OCI-LY3 (cell line): ENCODE measurements around the gene ZNF358.
A peak's percentile ranks its signal among the peaks of the same experiment; 100 is the strongest.

Experiments used
- H2AFZ ChIP-seq: fragments of 200-600, 300-600 bp; shearing (Covaris generic); 2 replicates; pipeline ENCODE4 v1.6.0; 2014; ENCODE audit warnings: antibody characterized with exemption, low read depth, low read length
- H3K27ac ChIP-seq: fragments of 200-600, 300-600 bp; sonication (generic); 2 replicates; pipeline ENCODE4 v1.5.1; 2014; ENCODE audit warnings: mild to moderate bottlenecking, low read length, moderate library complexity, mixed read lengths
- H3K27me3 ChIP-seq: fragments of 200-600, 300-600 bp; sonication (generic); 2 replicates; pipeline ENCODE4 v1.6.1; 2014; ENCODE audit warnings: low read depth, low read length, mixed read lengths
- H3K36me3 ChIP-seq: fragments of 200-600, 300-600 bp; sonication (generic); replicated peaks from 2 replicates; pipeline ENCODE3; 2014; ENCODE audit warnings: low read depth, low read length, mixed read lengths
- H3K4me1 ChIP-seq: fragments of 300-600, 200-600 bp; sonication (generic); 2 replicates; pipeline ENCODE4 v1.6.1; 2014; ENCODE audit warnings: low read length, mixed read lengths
- H3K4me2 ChIP-seq: fragments of 200-600, 300-600 bp; sonication (generic); 2 replicates; pipeline ENCODE4 v1.6.1; 2014; ENCODE audit warnings: low read length, mixed read lengths
- H3K4me3 ChIP-seq: fragments of 300-600, 200-600 bp; sonication (generic); 2 replicates; pipeline ENCODE4 v1.5.1; 2014; ENCODE audit warnings: antibody characterized with exemption, mild to moderate bottlenecking, low read length, moderate library complexity
- H3K79me2 ChIP-seq: fragments of 300-600, 200-600 bp; shearing (Covaris generic); 2 replicates; pipeline ENCODE4 v1.6.1; 2014; ENCODE audit warnings: mild to moderate bottlenecking, low read length, mixed read lengths
- H3K9ac ChIP-seq: fragments of 300-600, 200-600 bp; shearing (Covaris generic); 2 replicates; pipeline ENCODE4 v1.6.0; 2014; ENCODE audit warnings: mild to moderate bottlenecking, low read length, moderate library complexity
- H3K9me3 ChIP-seq: fragments of 200-600, 300-600 bp; shearing (Covaris generic); 2 replicates; pipeline ENCODE4 v1.6.1; 2014; ENCODE audit warnings: low read length, mixed read lengths; ENCODE audit not compliant: insufficient read depth
- H4K20me1 ChIP-seq: fragments of 200-600, 300-600 bp; sonication (generic); 2 replicates; pipeline ENCODE4 v1.6.1; 2016; ENCODE audit warnings: low read length, mixed read lengths; ENCODE audit not compliant: insufficient read depth
- CTCF ChIP-seq: fragments of 200-600, 300-600 bp; sonication (generic); IDR thresholded peaks from 2 replicates; pipeline ENCODE4 v1.5.1; 2014; ENCODE audit warnings: antibody characterized with exemption, low read length, low read depth
- EZH2phosphoT487 ChIP-seq: fragments of 200-600 bp; shearing (Covaris generic); IDR thresholded peaks from 2 replicates; pipeline ENCODE4 v1.6.1; 2018; ENCODE audit warnings: antibody characterized with exemption, mixed run types, low read depth

ZNF358 gene

GRCh38 chr19:7519361-7520130, 3.6 kb downstream of the ZNF358 start:
- TF ChIP-seq EZH2phosphoT487 (no peak), CTCF (no peak)
- Histone ChIP-seq H3K9ac (no peak overlapping the region), H3K27me3 (no peaks in the 10 kb centered on the region)

GRCh38 chr19:7520131-7521051, 4.5 kb downstream of the ZNF358 start:
- Histone ChIP-seq H3K27me3 (no peaks in the 10 kb centered on the region), H3K27ac (no peak overlapping the region), H3K4me1 (peaks cover 11% of the 10 kb centered on the region), H3K79me2 (0 out of 2 replicates have a peak, but pooled peaks cover 5% of the 10 kb centered on the region), H4K20me1 (no peaks in the 10 kb centered on the region), H2AFZ (no peak overlapping the region), H3K9ac (no peak overlapping the region), H3K4me3 (no peak overlapping the region), H3K4me2 (no peak overlapping the region), H3K36me3 (no peaks in the 10 kb centered on the region), H3K9me3 (no peaks in the 10 kb centered on the region)
- no peak for TF ChIP-seq EZH2phosphoT487
- no peak for TF ChIP-seq CTCF

More at GRCh38 chr19:7519361-7520130, 3.6 kb downstream of the ZNF358 start:
- H3K4me2 ChIP-seq, result no peak overlapping the region
- no peaks in the 10 kb centered on the region for H3K9me3 ChIP-seq
- no peak overlapping the region for H3K4me3 ChIP-seq
- peaks cover 11% of the 10 kb centered on the region for H3K4me1 ChIP-seq
- no peak overlapping the region for H3K27ac ChIP-seq
- H4K20me1 ChIP-seq, result no peaks in the 10 kb centered on the region
- H3K36me3 ChIP-seq, result no peaks in the 10 kb centered on the region
- no peak overlapping the region for H2AFZ ChIP-seq
- H3K79me2 ChIP-seq, result 0 out of 2 replicates have a peak, but pooled peaks cover 5% of the 10 kb centered on the region

GRCh38 chr19:7521551-7522071, 5.7 kb downstream of the ZNF358 start:
- H3K4me1 ChIP-seq, result peaks cover 11% of the 10 kb centered on the region
- H3K27ac ChIP-seq, result no peak overlapping the region
- peak overlapping the region; percentile 89 for H2AFZ ChIP-seq
- H3K4me2 ChIP-seq, result peak overlapping the region; percentile 77
- no peaks in the 10 kb centered on the region for H3K27me3 ChIP-seq
- H4K20me1 ChIP-seq, result no peaks in the 10 kb centered on the region
- 0 out of 2 replicates have a peak, but pooled peaks cover 5% of the 10 kb centered on the region for H3K79me2 ChIP-seq
- peak overlapping the region; percentile 77 for H3K4me3 ChIP-seq
- no peaks in the 10 kb centered on the region for H3K36me3 ChIP-seq
- H3K9me3 ChIP-seq, result no peaks in the 10 kb centered on the region
- H3K9ac ChIP-seq, result peak overlapping the region; percentile 68
- TF ChIP-seq CTCF, result no peak
- TF ChIP-seq EZH2phosphoT487, result no peak
